NCI-H748 treated with DMSO at 0.1 percent for 48 hours (cell line): ENCODE results near the gene COL18A1.

Source experiments
- DNase-seq: peaks from one replicate; lab custom pipeline; 2025; lab: John Stamatoyannopoulos, UW

COL18A1 gene

GRCh38 chr21:45414396-45415187, 9.6 kb downstream of the COL18A1 start:
- DNase-seq = no peak

- no peak for DNase-seq
These were observed 10.4 kb downstream of the COL18A1 start for GRCh38 chr21:45415188-45415942.

- DNase-seq = no peak
These were observed 11.1 kb downstream of the COL18A1 start for GRCh38 chr21:45415943-45416611.

GRCh38 chr21:45416620-45417019, 11.7 kb downstream of the COL18A1 start:
- no peak for DNase-seq

GRCh38 chr21:45417256-45417950, 12.4 kb downstream of the COL18A1 start:
- DNase-seq = no peak

GRCh38 chr21:45417951-45418300, 13.0 kb downstream of the COL18A1 start:
- DNase-seq = no peak

- DNase-seq = no peak
These were observed 13.5 kb downstream of the COL18A1 start for GRCh38 chr21:45418301-45419071.

- no peak for DNase-seq
These were observed 14.2 kb downstream of the COL18A1 start for GRCh38 chr21:45419162-45419561.

GRCh38 chr21:45420061-45421041, 15.4 kb downstream of the COL18A1 start:
- DNase-seq = no peak

GRCh38 chr21:45421071-45421845, 16.3 kb downstream of the COL18A1 start:
- no peak for DNase-seq

GRCh38 chr21:45421846-45422775, 17.1 kb downstream of the COL18A1 start:
- DNase-seq = no peak

GRCh38 chr21:45423201-45423955, 18.4 kb downstream of the COL18A1 start:
- no peak for DNase-seq

- no peak for DNase-seq
These were observed 19.2 kb downstream of the COL18A1 start for GRCh38 chr21:45423968-45424853.

GRCh38 chr21:45424854-45425795, 20.2 kb downstream of the COL18A1 start:
- no peak for DNase-seq
